Keratinocyte (primary cell): ENCODE data around the gene CCDC85B. TPM values are rescaled to one million over a fixed set of nuclear protein-coding genes. Genes with fewer than 3 reads are reported as not detected.

ENCODE experiments used
- DNase-seq: peaks from one replicate; pipeline ENCODE4 v3.0.0-alpha.2; 2011; ENCODE audit warnings: low read depth, missing footprints, low spot score
- FAIRE-seq: peaks from 2 replicates; lab custom pipeline; 2011; peaks lifted over from hg19 to GRCh38; lab: Jason Lieb, UNC
- H2AFZ ChIP-seq: 2 replicates; pipeline ENCODE4 v1.6.0; 2012; ENCODE audit warnings: low read length, control low read depth, inconsistent platforms; ENCODE audit not compliant: control insufficient read depth
- H3K27ac ChIP-seq: 2 replicates; pipeline ENCODE4 v1.5.1; 2011; ENCODE audit warnings: low read length; ENCODE audit not compliant: control insufficient read depth, insufficient read depth
- H3K27me3 ChIP-seq: 3 replicates; pipeline ENCODE4 v1.6.0; 2011; ENCODE audit warnings: low read length; ENCODE audit not compliant: control insufficient read depth, insufficient read depth; ENCODE audit errors: extremely low read depth
- H3K36me3 ChIP-seq, 2 experiments: 2 replicates in 1 of 2; 3 replicates in 1 of 2; pipeline ENCODE4 v1.5.1; 2011; ENCODE audit warnings: low read length in 2 of 2, mild to moderate bottlenecking in 1 of 2; ENCODE audit not compliant: control insufficient read depth in 2 of 2, insufficient read depth in 2 of 2; ENCODE audit errors: extremely low read depth in 1 of 2
- H3K4me1 ChIP-seq: 3 replicates; pipeline ENCODE4 v1.5.1; 2011; ENCODE audit warnings: low read length; ENCODE audit not compliant: control insufficient read depth, insufficient read depth; ENCODE audit errors: extremely low read depth
- H3K4me2 ChIP-seq: 3 replicates; pipeline ENCODE4 v1.6.0; 2011; ENCODE audit warnings: low read depth, low read length; ENCODE audit not compliant: control insufficient read depth, insufficient read depth; ENCODE audit errors: extremely low read depth
- H3K4me3 ChIP-seq, 3 experiments: fragments of 200-600 bp in 1 of 3; sonication (generic) in 1 of 3; 2 replicates in 2 of 3; 3 replicates in 1 of 3; pipeline ENCODE4 v1.5.1; 2011 to 2016; ENCODE audit warnings: low read length in 3 of 3, mild to moderate bottlenecking in 3 of 3, control low read depth in 2 of 3, inconsistent platforms in 1 of 3, low read depth in 1 of 3, mixed read lengths in 1 of 3, mixed run types in 1 of 3, moderate library complexity in 1 of 3; ENCODE audit not compliant: control insufficient read depth in 2 of 3, insufficient read depth in 2 of 3; ENCODE audit errors: extremely low read depth in 1 of 3
- H3K79me2 ChIP-seq: 2 replicates; pipeline ENCODE4 v1.6.0; 2012; ENCODE audit warnings: low read length; ENCODE audit not compliant: control insufficient read depth, insufficient read depth
- H3K9ac ChIP-seq: 3 replicates; pipeline ENCODE4 v1.6.0; 2011; ENCODE audit warnings: low read length; ENCODE audit not compliant: control insufficient read depth, insufficient read depth; ENCODE audit errors: extremely low read depth
- H3K9me1 ChIP-seq: 3 replicates; pipeline ENCODE4 v1.6.0; 2011; ENCODE audit warnings: low read length; ENCODE audit not compliant: control insufficient read depth, insufficient read depth; ENCODE audit errors: extremely low read depth
- H3K9me3 ChIP-seq: 2 replicates; pipeline ENCODE4 v1.5.1; 2012; ENCODE audit warnings: low read depth, low read length; ENCODE audit not compliant: control insufficient read depth
- H4K20me1 ChIP-seq: 3 replicates; pipeline ENCODE4 v1.6.0; 2011; ENCODE audit warnings: low read length; ENCODE audit not compliant: control insufficient read depth, insufficient read depth; ENCODE audit errors: extremely low read depth
- CTCF ChIP-seq, 3 experiments: IDR thresholded peaks in 1 of 3; conservative IDR thresholded peaks in 1 of 3; optimal IDR thresholded peaks in 1 of 3; 2 replicates in 2 of 3; 3 replicates in 1 of 3; pipeline versions ENCODE3 to v1.5.1; 2011; ENCODE audit warnings: low read length in 3 of 3, mild to moderate bottlenecking in 3 of 3, moderate library complexity in 2 of 3, control low read depth in 1 of 3, inconsistent platforms in 1 of 3; ENCODE audit not compliant: insufficient read depth in 2 of 3; ENCODE audit errors: extremely low read depth in 1 of 3
- EZH2 ChIP-seq: IDR thresholded peaks from one replicate; pipeline ENCODE4 v1.6.1; 2012; ENCODE audit warnings: inconsistent platforms, mild to moderate bottlenecking, low read length, moderate library complexity
- dilution Hi-C: fragments of 300-500 bp; cut with MboI; formaldehyde crosslinking; loops from one replicate; pipeline ENCODE4 v1.7.0; 2020; ENCODE audit warnings: low sequenced_read_pairs; ENCODE audit not compliant: extremely low pct_ligation_motif_present
- polyA plus RNA-seq, 5 experiments: library from polyadenylated mRNA; depleted of rRNA in 3 of 5; stranded (reverse) in 3 of 5; stranded (forward) in 1 of 5; unstranded in 1 of 5; fragments of >200 nt; gene quantifications; 1 replicate in 1 of 5; 2 replicates in 3 of 5; 3 replicates in 1 of 5; pipeline versions ENCODE4 v1.2.1 to v1.2.3, GENCODE V29; 2011 to 2012; ENCODE audit warnings: missing spikeins in 2 of 5, low read depth in 1 of 5, low replicate concordance in 1 of 5

The CCDC85B gene
- polyA plus RNA-seq, 1 donor (not counting 4 experiments of a cell fraction or from before 2014, with no cell fraction given): 4.1 TPM

- dilution Hi-C loops: no loop called here
These were observed 43.5 kb downstream of the CCDC85B start for GRCh38 chr11:65934014-65934413.

GRCh38 chr11:65937766-65938165 lies 47.3 kb downstream of the CCDC85B start:
- Histone ChIP-seq H3K27me3 (no peaks in the 10 kb centered on the region), H2AFZ (no peak overlapping the region), H3K9ac (no peak overlapping the region), H3K27ac (no peak overlapping the region), H3K36me3 (no peaks in the 10 kb centered on the region), H3K9me1 (no peaks in the 10 kb centered on the region), H3K9me3 (no peaks in the 10 kb centered on the region), H4K20me1 (no peaks in the 10 kb centered on the region), H3K79me2 (no peaks in the 10 kb centered on the region), H3K4me1 (peaks cover 11% of the 10 kb centered on the region), H3K4me2 (no peak overlapping the region), H3K4me3 (no peak overlapping the region)
- dilution Hi-C loops: no loop called here
- FAIRE-seq: no peak
- no peak for DNase-seq
- no peak for TF ChIP-seq EZH2
- no peak for TF ChIP-seq CTCF (optimal IDR thresholded peaks at IDR 0.05 in 1 of 3, IDR thresholded peaks at IDR 0.05 in 1 of 3, conservative IDR thresholded peaks at IDR 0.05 in 1 of 3; ENCODE audit: extremely low read depth in 1 of 3, insufficient read depth in 2 of 3, low read length in 3 of 3)

More at GRCh38 chr11:65934014-65934413, 43.5 kb downstream of the CCDC85B start:
- FAIRE-seq (no peak), DNase-seq (no peak)
- Histone ChIP-seq H4K20me1 (no peaks in the 10 kb centered on the region), H3K9ac (no peak overlapping the region), H3K36me3 (no peaks in the 10 kb centered on the region), H3K4me1 (no peaks in the 10 kb centered on the region), H3K4me2 (no peak overlapping the region), H3K27me3 (no peaks in the 10 kb centered on the region), H3K9me1 (no peaks in the 10 kb centered on the region), H3K79me2 (no peaks in the 10 kb centered on the region), H3K4me3 (no peak overlapping the region), H2AFZ (no peak overlapping the region), H3K27ac (no peak overlapping the region), H3K9me3 (no peaks in the 10 kb centered on the region)
- TF ChIP-seq CTCF (optimal IDR thresholded peaks at IDR 0.05 in 1 of 3, IDR thresholded peaks at IDR 0.05 in 1 of 3, conservative IDR thresholded peaks at IDR 0.05 in 1 of 3; ENCODE audit: extremely low read depth in 1 of 3, insufficient read depth in 2 of 3, low read length in 3 of 3) (no peak), EZH2 (no peak)

Other genes starting within 250 kb of the CCDC85B start
- gene RELA, start 227.8 kb upstream of the CCDC85B start, polyA plus RNA-seq: 20.4 to 49.4 TPM (median 23.5 TPM) in 3 replicates
- gene KAT5, start 178.4 kb upstream of the CCDC85B start, polyA plus RNA-seq: 26.8 to 32.1 TPM (median 30.3 TPM) in 3 replicates
- 16.0 to 20.6 TPM (median 18.5 TPM) in 3 replicates for gene RNASEH2C, start 169.9 kb upstream of the CCDC85B start, polyA plus RNA-seq
- gene AP5B1, start 109.7 kb upstream of the CCDC85B start, polyA plus RNA-seq: 3.1 to 6.8 TPM (median 3.1 TPM) in 3 replicates
- gene OVOL1, start 103.6 kb upstream of the CCDC85B start, polyA plus RNA-seq: 2.1 to 23.2 TPM (median 7.5 TPM) in 3 replicates
- gene SNX32, start 56.7 kb upstream of the CCDC85B start, polyA plus RNA-seq: 0.12 to 0.44 TPM (median 0.15 TPM) in 3 replicates
- gene CFL1, start 32.5 kb upstream of the CCDC85B start, polyA plus RNA-seq: 571 to 1,860 TPM (median 1,236 TPM) in 3 replicates
- 24.7 to 34.4 TPM (median 28.0 TPM) in 3 replicates for gene MUS81, start 30.2 kb upstream of the CCDC85B start, polyA plus RNA-seq
- gene EFEMP2, start 17.9 kb upstream of the CCDC85B start, polyA plus RNA-seq: 4.6 to 13.6 TPM (median 4.8 TPM) in 3 replicates
- gene CTSW, start 10.8 kb upstream of the CCDC85B start, polyA plus RNA-seq: not detected in 3 replicates
- gene FIBP, start 2.2 kb upstream of the CCDC85B start, polyA plus RNA-seq: 83.0 to 104 TPM (median 95.1 TPM) in 3 replicates
- gene FOSL1, start 9.7 kb downstream of the CCDC85B start, polyA plus RNA-seq: 9.4 to 25.3 TPM (median 21.8 TPM) in 3 replicates
- 18.4 to 30.9 TPM (median 25.0 TPM) in 3 replicates for gene C11orf68, start 28.4 kb downstream of the CCDC85B start, polyA plus RNA-seq
- gene DRAP1, start 28.8 kb downstream of the CCDC85B start, polyA plus RNA-seq: 135 to 175 TPM (median 138 TPM) in 3 replicates
- not detected in 3 replicates for gene TSGA10IP, start 54.8 kb downstream of the CCDC85B start, polyA plus RNA-seq
- gene SART1, start 71.1 kb downstream of the CCDC85B start, polyA plus RNA-seq: 5.9 to 28.0 TPM (median 14.7 TPM) in 3 replicates
- gene EIF1AD, start 111.5 kb downstream of the CCDC85B start, polyA plus RNA-seq: 23.1 to 36.8 TPM (median 29.6 TPM) in 3 replicates
- 112 to 187 TPM (median 154 TPM) in 3 replicates for gene BANF1, start 111.8 kb downstream of the CCDC85B start, polyA plus RNA-seq
- gene CST6, start 121.3 kb downstream of the CCDC85B start, polyA plus RNA-seq: 1.4 to 2.3 TPM (median 1.7 TPM) in 3 replicates
- 0.07 TPM in 1 of 3 replicates, not detected in the others for gene CATSPER1, start 135.8 kb downstream of the CCDC85B start, polyA plus RNA-seq
- not detected in 3 replicates for gene GAL3ST3, start 158.5 kb downstream of the CCDC85B start, polyA plus RNA-seq
- 41.9 to 121 TPM (median 73.0 TPM) in 3 replicates for gene SF3B2, start 161.7 kb downstream of the CCDC85B start, polyA plus RNA-seq
- 10.0 to 28.4 TPM (median 14.9 TPM) in 3 replicates for gene PACS1, start 179.6 kb downstream of the CCDC85B start, polyA plus RNA-seq